Osteocyte (in vitro differentiated cells): Measurements from ENCODE around the gene AADAC. TPM values are rescaled to one million over a fixed set of nuclear protein-coding genes. Genes with fewer than 3 reads are reported as not detected.
"Not testable (repeated sequence)": the region's sequence is repeated elsewhere in the genome, so short reads cannot be mapped to it uniquely, and the experiment has no call there.

Experiments used
- DNase-seq: peaks from one replicate; pipeline ENCODE4 v3.0.0; 2021; ENCODE audit warnings: mixed read lengths; ENCODE audit not compliant: unreplicated experiment; ENCODE audit errors: extremely low spot score
- H3K27ac Mint-ChIP-seq: one replicate; pipeline ENCODE4 v1.8.0; 2021; ENCODE audit warnings: mild to moderate bottlenecking, mixed read lengths; ENCODE audit not compliant: unreplicated experiment
- H3K27me3 Mint-ChIP-seq: one replicate; pipeline ENCODE4 v1.8.0; 2021; ENCODE audit warnings: mixed read lengths; ENCODE audit not compliant: unreplicated experiment
- H3K36me3 Mint-ChIP-seq: one replicate; pipeline ENCODE4 v1.8.0; 2021; ENCODE audit warnings: mixed read lengths; ENCODE audit not compliant: unreplicated experiment
- H3K4me1 Mint-ChIP-seq: one replicate; pipeline ENCODE4 v1.8.0; 2021; ENCODE audit warnings: mixed read lengths; ENCODE audit not compliant: unreplicated experiment
- H3K4me3 Mint-ChIP-seq: one replicate; pipeline ENCODE4 v1.8.0; 2021; ENCODE audit warnings: mild to moderate bottlenecking, moderate library complexity, mixed read lengths; ENCODE audit not compliant: unreplicated experiment
- H3K9me3 Mint-ChIP-seq: one replicate; pipeline ENCODE4 v1.8.0; 2021; ENCODE audit warnings: mixed read lengths; ENCODE audit not compliant: unreplicated experiment
- CTCF ChIP-seq: fragments of 200-600 bp; sonication (generic); IDR thresholded peaks from 2 replicates; pipeline ENCODE4 v1.5.0; 2021; ENCODE audit warnings: antibody characterized with exemption, mild to moderate bottlenecking, moderate library complexity
- total RNA-seq: library from RNA; stranded (reverse); gene quantifications from 2 replicates; pipeline ENCODE4 v1.2.1, GENCODE V29; 2021

Gene AADAC
- total RNA-seq, 1 donor from 2014 or later, result not detected

- H3K9me3 Mint-ChIP-seq, result peaks cover under 1% of the 10 kb centered on the region
- H3K36me3 Mint-ChIP-seq, result no peaks in the 10 kb centered on the region
- no peak for TF ChIP-seq CTCF
- DNase-seq, result no peak
- peaks cover 18% of the 10 kb centered on the region for H3K4me1 Mint-ChIP-seq
- peak overlapping the region; percentile 5 for H3K4me3 Mint-ChIP-seq
- peak overlapping the region; percentile 29 for H3K27ac Mint-ChIP-seq
- no peaks in the 10 kb centered on the region for H3K27me3 Mint-ChIP-seq
These were observed 27.9 kb downstream of the AADAC start for GRCh38 chr3:151841801-151842200.

GRCh38 chr3:151843275-151843674, 29.4 kb downstream of the AADAC start:
- Mint-ChIP-seq H3K4me3 (no peak overlapping the region), H3K4me1 (peaks cover 14% of the 10 kb centered on the region), H3K27ac (peak overlapping the region; percentile 14), H3K27me3 (no peaks in the 10 kb centered on the region), H3K36me3 (no peaks in the 10 kb centered on the region), H3K9me3 (peaks cover 4% of the 10 kb centered on the region)
- DNase-seq, result no peak
- TF ChIP-seq CTCF, result no peak

GRCh38 chr3:151845306-151845905, 31.5 kb downstream of the AADAC start:
- Mint-ChIP-seq H3K36me3 (no peaks in the 10 kb centered on the region), H3K9me3 (peaks cover 20% of the 10 kb centered on the region), H3K27ac (no peak overlapping the region), H3K4me1 (peaks cover 14% of the 10 kb centered on the region), H3K4me3 (no peak overlapping the region), H3K27me3 (no peaks in the 10 kb centered on the region)
- DNase-seq, result no peak
- no peak for TF ChIP-seq CTCF

GRCh38 chr3:151850065-151850464, 36.1 kb downstream of the AADAC start:
- not testable (repeated sequence) for H3K4me3 Mint-ChIP-seq, H3K27me3 Mint-ChIP-seq, DNase-seq, H3K36me3 Mint-ChIP-seq, H3K4me1 Mint-ChIP-seq, H3K27ac Mint-ChIP-seq
- H3K9me3 Mint-ChIP-seq, result peaks cover 29% of the 10 kb centered on the region

- Mint-ChIP-seq H3K27me3 (no peaks in the 10 kb centered on the region), H3K27ac (no peak overlapping the region), H3K4me1 (peaks cover 8% of the 10 kb centered on the region), H3K9me3 (peaks cover 25% of the 10 kb centered on the region), H3K4me3 (no peak overlapping the region), H3K36me3 (no peaks in the 10 kb centered on the region)
- TF ChIP-seq CTCF, result no peak
- DNase-seq, result no peak
These were observed 38.3 kb downstream of the AADAC start for GRCh38 chr3:151852074-151852811.
